Measurements from ENCODE around the gene PPBP. TPM values are rescaled to one million over a fixed set of nuclear protein-coding genes. Genes with fewer than 3 reads are reported as not detected.
"Not testable (repeated sequence)": the region's sequence is repeated elsewhere in the genome, so short reads cannot be mapped to it uniquely, and the experiment has no call there.

The PPBP gene
- total RNA-seq, 1 donor from 2014 or later = not detected

- H3K27me3 Mint-ChIP-seq (ENCODE audit: unreplicated experiment) = peaks cover 3% of the 10 kb centered on the region
- TF ChIP-seq, protein P1, sequence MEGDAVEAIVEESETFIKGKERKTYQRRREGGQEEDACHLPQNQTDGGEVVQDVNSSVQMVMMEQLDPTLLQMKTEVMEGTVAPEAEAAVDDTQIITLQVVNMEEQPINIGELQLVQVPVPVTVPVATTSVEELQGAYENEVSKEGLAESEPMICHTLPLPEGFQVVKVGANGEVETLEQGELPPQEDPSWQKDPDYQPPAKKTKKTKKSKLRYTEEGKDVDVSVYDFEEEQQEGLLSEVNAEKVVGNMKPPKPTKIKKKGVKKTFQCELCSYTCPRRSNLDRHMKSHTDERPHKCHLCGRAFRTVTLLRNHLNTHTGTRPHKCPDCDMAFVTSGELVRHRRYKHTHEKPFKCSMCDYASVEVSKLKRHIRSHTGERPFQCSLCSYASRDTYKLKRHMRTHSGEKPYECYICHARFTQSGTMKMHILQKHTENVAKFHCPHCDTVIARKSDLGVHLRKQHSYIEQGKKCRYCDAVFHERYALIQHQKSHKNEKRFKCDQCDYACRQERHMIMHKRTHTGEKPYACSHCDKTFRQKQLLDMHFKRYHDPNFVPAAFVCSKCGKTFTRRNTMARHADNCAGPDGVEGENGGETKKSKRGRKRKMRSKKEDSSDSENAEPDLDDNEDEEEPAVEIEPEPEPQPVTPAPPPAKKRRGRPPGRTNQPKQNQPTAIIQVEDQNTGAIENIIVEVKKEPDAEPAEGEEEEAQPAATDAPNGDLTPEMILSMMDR (IDR thresholded peaks at IDR 0.05) = no peak
- peaks cover 26% of the 10 kb centered on the region for H3K36me3 Mint-ChIP-seq (ENCODE audit: unreplicated experiment)
- H3K9me3 Mint-ChIP-seq (ENCODE audit: unreplicated experiment) = peaks cover 44% of the 10 kb centered on the region
- H3K4me1 Mint-ChIP-seq (ENCODE audit: unreplicated experiment) = no peaks in the 10 kb centered on the region
- no peak overlapping the region for H3K27ac Mint-ChIP-seq (ENCODE audit: unreplicated experiment)
- H3K4me3 Mint-ChIP-seq (ENCODE audit: unreplicated experiment) = no peak overlapping the region
- no peak for DNase-seq (ENCODE audit: extremely low spot score, unreplicated experiment)
Observed at GRCh38 chr4:73970945-73971344, 17.0 kb downstream of the PPBP start.

- H3K4me1 Mint-ChIP-seq (ENCODE audit: unreplicated experiment) = no peaks in the 10 kb centered on the region
- H3K27ac Mint-ChIP-seq (ENCODE audit: unreplicated experiment) = no peak overlapping the region
- TF ChIP-seq, protein P1 (IDR thresholded peaks at IDR 0.05) = no peak
- no peak overlapping the region for H3K4me3 Mint-ChIP-seq (ENCODE audit: unreplicated experiment)
- H3K9me3 Mint-ChIP-seq (ENCODE audit: unreplicated experiment) = peaks cover 44% of the 10 kb centered on the region
- H3K36me3 Mint-ChIP-seq (ENCODE audit: unreplicated experiment) = peaks cover 26% of the 10 kb centered on the region
- no peak for DNase-seq (ENCODE audit: extremely low spot score, unreplicated experiment)
- peaks cover 3% of the 10 kb centered on the region for H3K27me3 Mint-ChIP-seq (ENCODE audit: unreplicated experiment)
Observed at GRCh38 chr4:73970011-73970410, 18.0 kb downstream of the PPBP start.

- Mint-ChIP-seq H3K36me3 (ENCODE audit: unreplicated experiment) (peaks cover 14% of the 10 kb centered on the region), H3K27ac (ENCODE audit: unreplicated experiment) (no peak overlapping the region), H3K4me1 (ENCODE audit: unreplicated experiment) (no peaks in the 10 kb centered on the region), H3K4me3 (ENCODE audit: unreplicated experiment) (no peak overlapping the region), H3K27me3 (ENCODE audit: unreplicated experiment) (peaks cover 13% of the 10 kb centered on the region), H3K9me3 (ENCODE audit: unreplicated experiment) (peaks cover 34% of the 10 kb centered on the region)
- DNase-seq (ENCODE audit: extremely low spot score, unreplicated experiment) = no peak
- TF ChIP-seq, protein P1 (IDR thresholded peaks at IDR 0.05) = no peak
Observed at GRCh38 chr4:73967866-73968265, 20.1 kb downstream of the PPBP start.

DNA sequence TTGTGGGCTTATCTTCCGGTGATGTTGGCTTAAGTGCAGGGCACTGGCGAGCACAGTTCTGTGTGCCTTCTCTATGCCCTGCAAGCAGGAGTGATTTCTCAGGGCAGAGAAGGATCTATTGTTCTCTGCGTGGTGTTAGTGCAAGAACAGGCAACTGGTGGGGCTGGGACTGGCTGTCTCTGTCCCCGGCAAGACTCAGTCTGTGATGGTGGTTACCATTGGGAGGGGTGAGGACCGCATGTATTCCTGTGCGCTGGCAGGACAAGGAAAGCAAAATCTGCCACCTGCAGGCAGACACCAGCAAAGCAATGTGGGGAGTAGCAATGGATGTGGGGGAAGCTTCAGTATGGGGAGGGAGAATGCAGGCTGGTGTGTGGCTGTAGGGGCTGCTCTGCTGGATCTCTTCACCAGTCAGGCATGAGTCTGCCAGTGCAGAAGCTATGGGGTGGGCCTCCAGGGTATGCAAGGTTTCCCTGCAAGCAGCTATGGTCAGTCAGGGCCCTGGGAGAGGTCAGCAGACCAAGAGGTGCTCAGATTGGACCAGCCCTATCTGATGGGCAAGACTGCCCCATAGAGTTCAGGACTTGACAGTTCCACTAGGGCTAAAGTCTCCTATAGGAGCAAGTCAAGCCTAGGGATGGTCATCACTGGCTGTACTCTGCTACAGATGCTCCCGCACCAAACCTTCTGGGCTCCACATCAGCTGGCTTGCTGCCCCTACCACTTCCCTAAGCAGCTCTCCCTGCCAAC, 23.0 kb downstream of the PPBP start:
- no peak for DNase-seq (ENCODE audit: extremely low spot score, unreplicated experiment)
- Mint-ChIP-seq H3K36me3 (ENCODE audit: unreplicated experiment) (peaks cover under 1% of the 10 kb centered on the region), H3K27ac (ENCODE audit: unreplicated experiment) (no peak overlapping the region), H3K27me3 (ENCODE audit: unreplicated experiment) (peaks cover 10% of the 10 kb centered on the region), H3K9me3 (ENCODE audit: unreplicated experiment) (peaks cover 22% of the 10 kb centered on the region), H3K4me1 (ENCODE audit: unreplicated experiment) (no peaks in the 10 kb centered on the region), H3K4me3 (ENCODE audit: unreplicated experiment) (no peak overlapping the region)
- TF ChIP-seq, protein P1 (IDR thresholded peaks at IDR 0.05) = peak; percentile 14

DNA sequence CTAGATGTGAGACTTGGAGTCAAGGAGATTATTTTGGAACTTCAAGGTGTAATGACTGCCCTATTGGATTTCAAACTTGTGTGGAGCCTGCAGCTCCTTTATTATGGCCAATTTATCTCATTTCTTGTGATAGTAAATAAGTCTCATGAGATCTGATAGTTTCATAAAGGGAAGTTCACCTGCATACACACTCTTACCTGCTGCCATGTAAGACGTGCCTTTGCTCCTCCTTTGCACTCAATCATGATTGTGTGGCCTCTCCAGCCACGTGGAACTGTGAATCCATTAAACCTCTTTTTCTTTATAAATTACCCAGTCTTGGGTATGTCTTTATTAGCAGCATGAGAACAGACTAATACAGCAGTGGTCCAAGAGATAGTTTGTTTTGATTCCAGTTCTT, 25.3 kb downstream of the PPBP start:
- no peak overlapping the region for H3K27ac Mint-ChIP-seq (ENCODE audit: unreplicated experiment)
- H3K27me3 Mint-ChIP-seq (ENCODE audit: unreplicated experiment) = peaks cover 10% of the 10 kb centered on the region
- H3K9me3 Mint-ChIP-seq (ENCODE audit: unreplicated experiment) = peaks cover 28% of the 10 kb centered on the region
- no peak for DNase-seq (ENCODE audit: extremely low spot score, unreplicated experiment)
- H3K4me3 Mint-ChIP-seq (ENCODE audit: unreplicated experiment) = no peak overlapping the region
- H3K4me1 Mint-ChIP-seq (ENCODE audit: unreplicated experiment) = no peaks in the 10 kb centered on the region
- peaks cover 3% of the 10 kb centered on the region for H3K36me3 Mint-ChIP-seq (ENCODE audit: unreplicated experiment)
- TF ChIP-seq, protein P1 (IDR thresholded peaks at IDR 0.05) = no peak

- H3K36me3 Mint-ChIP-seq (ENCODE audit: unreplicated experiment) = peaks cover 12% of the 10 kb centered on the region
- not testable (repeated sequence) for H3K4me3 Mint-ChIP-seq (ENCODE audit: unreplicated experiment); H3K4me1 Mint-ChIP-seq (ENCODE audit: unreplicated experiment); DNase-seq (ENCODE audit: extremely low spot score, unreplicated experiment); H3K27me3 Mint-ChIP-seq (ENCODE audit: unreplicated experiment); H3K27ac Mint-ChIP-seq (ENCODE audit: unreplicated experiment)
- H3K9me3 Mint-ChIP-seq (ENCODE audit: unreplicated experiment) = peaks cover 37% of the 10 kb centered on the region
Observed at GRCh38 chr4:73959041-73959440, 28.9 kb downstream of the PPBP start.

Data from osteocyte (in vitro differentiated cells).